Mucosa of rectum (tissue), 2 donors: Measurements from ENCODE around the gene STOML1.

Experiments used
- H3K27ac ChIP-seq, 2 donors: one replicate each; pipeline ENCODE4 v1.7.0; 2013; ENCODE audit warnings: inconsistent platforms in 2 of 2, low read depth in 2 of 2, low read length in 2 of 2
- H3K27me3 ChIP-seq, 2 donors: one replicate each; pipeline ENCODE4 v1.7.0; 2013; ENCODE audit warnings: low read length in 2 of 2; ENCODE audit not compliant: control insufficient read depth in 2 of 2, insufficient read depth in 2 of 2
- H3K36me3 ChIP-seq, 2 donors: one replicate each; pipeline ENCODE4 v1.7.0; 2013; ENCODE audit warnings: low read length in 2 of 2; ENCODE audit not compliant: control insufficient read depth in 2 of 2, insufficient read depth in 2 of 2
- H3K4me1 ChIP-seq, 2 donors: one replicate each; pipeline ENCODE4 v1.7.0; 2013; ENCODE audit warnings: low read length in 2 of 2, mild to moderate bottlenecking in 1 of 2; ENCODE audit not compliant: control insufficient read depth in 2 of 2, insufficient read depth in 2 of 2
- H3K4me3 ChIP-seq, 2 donors: one replicate each; pipeline ENCODE4 v1.7.0; 2013; ENCODE audit warnings: low read length in 2 of 2
- H3K9ac ChIP-seq, 2 donors: one replicate each; pipeline ENCODE4 v1.7.0; 2013; ENCODE audit warnings: low read length in 2 of 2, low read depth in 1 of 2, mild to moderate bottlenecking in 1 of 2
- H3K9me3 ChIP-seq, 2 donors: one replicate each; pipeline ENCODE4 v1.7.0; 2013; ENCODE audit warnings: low read length in 2 of 2; ENCODE audit not compliant: control insufficient read depth in 2 of 2
- donor health status: healthy.
- donor health status: Normal muscosa, but diverticular disease.

The STOML1 gene

GRCh38 chr15:74035121-74036017, 43.3 kb upstream of the STOML1 start:
- Histone ChIP-seq H3K9ac (no peak overlapping the region), H3K27me3 (no peaks in the 10 kb centered on the region), H3K4me1 (peaks cover 0 to 3% of the 10 kb centered on the region in 2 donors), H3K9me3 (no peaks in the 10 kb centered on the region), H3K4me3 (no peak overlapping the region), H3K36me3 (peaks cover 22 to 36% of the 10 kb centered on the region in 2 donors), H3K27ac (no peak overlapping the region)

- H3K4me1 ChIP-seq, result peaks cover 0 to 3% of the 10 kb centered on the region in 2 donors
- no peak overlapping the region for H3K4me3 ChIP-seq
- H3K9me3 ChIP-seq, result no peaks in the 10 kb centered on the region
- H3K36me3 ChIP-seq, result peaks cover 27 to 41% of the 10 kb centered on the region in 2 donors
- no peaks in the 10 kb centered on the region for H3K27me3 ChIP-seq
- no peak overlapping the region for H3K27ac ChIP-seq
- no peak overlapping the region for H3K9ac ChIP-seq
Observed at GRCh38 chr15:74034206-74034755, 42.2 kb upstream of the STOML1 start.

DNA sequence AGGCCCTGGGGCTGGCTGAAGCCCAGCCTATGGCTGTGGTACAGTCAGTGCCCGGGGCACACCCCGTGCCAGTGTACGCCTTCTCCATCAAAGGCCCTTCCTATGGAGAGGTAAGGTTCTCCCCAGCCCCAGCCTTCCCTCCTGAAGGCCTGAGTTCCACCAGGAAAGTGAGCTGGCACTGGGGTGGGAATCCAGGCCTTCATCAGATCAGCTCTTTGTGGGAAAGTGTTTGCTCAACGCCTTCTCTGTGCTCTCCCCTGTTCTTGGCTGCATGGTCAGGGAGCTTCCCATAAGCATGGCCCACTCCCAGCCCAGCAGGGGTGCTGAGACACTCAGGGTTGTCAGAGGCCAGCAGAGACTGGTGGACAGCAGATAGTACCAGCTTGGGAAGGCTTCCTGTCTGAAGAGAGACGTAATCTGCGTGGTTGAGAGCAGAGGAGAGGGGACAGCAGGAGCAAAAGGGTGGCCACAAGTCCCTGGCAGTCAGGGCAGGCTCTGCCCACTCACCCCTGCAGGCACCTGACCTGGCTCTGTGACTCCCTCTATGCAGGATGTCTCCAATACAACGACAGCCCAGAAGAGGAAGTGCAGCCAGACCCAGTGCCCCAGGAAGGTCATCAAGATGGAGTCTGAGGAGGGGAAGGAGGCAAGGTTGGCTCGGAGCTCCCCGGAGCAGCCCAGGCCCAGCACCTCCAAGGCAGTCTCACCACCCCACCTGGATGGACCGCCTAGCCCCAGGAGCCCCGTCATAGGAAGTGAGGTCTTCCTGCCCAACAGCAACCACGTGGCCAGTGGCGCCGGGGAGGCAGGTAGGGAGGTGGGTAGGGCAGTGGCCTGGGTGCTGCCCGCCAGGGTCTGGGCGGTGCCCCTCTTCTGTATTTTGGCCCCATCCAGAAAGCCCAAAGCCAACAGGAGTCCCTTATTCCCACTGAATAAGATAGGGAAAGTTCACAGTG, 40.8 kb upstream of the STOML1 start:
- H3K27me3 ChIP-seq, result no peaks in the 10 kb centered on the region
- no peak overlapping the region for H3K9ac ChIP-seq
- H3K27ac ChIP-seq, result no peak overlapping the region
- peaks cover 27 to 41% of the 10 kb centered on the region in 2 donors for H3K36me3 ChIP-seq
- H3K9me3 ChIP-seq, result no peaks in the 10 kb centered on the region
- no peak overlapping the region for H3K4me3 ChIP-seq
- peaks cover 0 to 3% of the 10 kb centered on the region in 2 donors for H3K4me1 ChIP-seq

DNA sequence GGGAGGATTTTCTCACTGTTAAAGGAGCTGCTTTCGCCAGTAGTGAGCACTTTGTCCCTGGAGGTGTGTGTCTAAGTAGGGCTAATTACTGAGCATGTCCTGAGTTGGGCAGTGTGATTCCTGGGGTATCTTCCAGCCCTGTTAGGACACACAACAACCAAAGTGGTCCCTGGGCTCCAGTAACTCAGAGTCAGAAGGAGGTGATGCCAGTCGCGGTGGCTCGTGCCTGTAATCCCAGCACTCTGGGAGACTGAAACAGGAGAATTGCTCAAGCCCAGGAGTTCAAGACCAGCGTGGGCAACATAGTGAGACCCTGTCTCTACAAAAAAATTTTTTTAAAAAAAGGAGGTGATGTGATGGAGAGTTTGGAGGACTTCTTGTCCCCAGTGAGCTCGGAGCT, 40.0 kb upstream of the STOML1 start:
- peaks cover 0 to 1% of the 10 kb centered on the region in 2 donors for H3K4me1 ChIP-seq
- H3K9ac ChIP-seq, result no peak overlapping the region
- H3K27ac ChIP-seq, result no peak overlapping the region
- peaks cover 27 to 45% of the 10 kb centered on the region in 2 donors for H3K36me3 ChIP-seq
- H3K27me3 ChIP-seq, result no peaks in the 10 kb centered on the region
- no peak overlapping the region for H3K4me3 ChIP-seq
- no peaks in the 10 kb centered on the region for H3K9me3 ChIP-seq

DNA sequence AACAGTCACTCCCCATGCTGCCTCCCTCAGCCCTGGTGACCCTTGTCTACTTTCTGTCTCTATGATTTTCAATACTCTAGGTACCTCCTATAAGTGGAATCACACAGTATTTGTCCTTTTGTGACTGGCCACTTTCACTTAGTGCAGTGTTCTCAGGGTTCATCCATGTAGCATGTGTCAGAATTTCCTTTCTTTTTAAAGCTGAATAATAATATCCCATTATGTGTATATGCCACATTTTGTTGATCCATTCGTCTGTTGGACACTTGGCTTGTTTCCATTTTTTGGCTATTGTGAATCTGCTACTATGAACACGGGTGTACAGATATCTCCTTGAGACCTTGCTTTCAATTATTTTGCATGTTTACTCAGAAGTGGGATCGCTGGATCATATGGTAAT, 36.6 kb upstream of the STOML1 start:
- no peak overlapping the region for H3K27ac ChIP-seq
- no peaks in the 10 kb centered on the region for H3K9me3 ChIP-seq
- peaks cover 32 to 45% of the 10 kb centered on the region in 2 donors for H3K36me3 ChIP-seq
- no peak overlapping the region for H3K4me3 ChIP-seq
- no peaks in the 10 kb centered on the region for H3K4me1 ChIP-seq
- H3K27me3 ChIP-seq, result no peaks in the 10 kb centered on the region
- H3K9ac ChIP-seq, result no peak overlapping the region

- Histone ChIP-seq H3K36me3 (peaks cover 34 to 46% of the 10 kb centered on the region in 2 donors), H3K4me3 (no peak overlapping the region), H3K27me3 (no peaks in the 10 kb centered on the region), H3K27ac (no peak overlapping the region), H3K4me1 (no peaks in the 10 kb centered on the region), H3K9ac (no peak overlapping the region), H3K9me3 (no peaks in the 10 kb centered on the region)
Observed at GRCh38 chr15:74027688-74028087, 35.6 kb upstream of the STOML1 start.

GRCh38 chr15:74025436-74025835, 33.3 kb upstream of the STOML1 start:
- Histone ChIP-seq H3K27ac (no peak overlapping the region), H3K9me3 (no peaks in the 10 kb centered on the region), H3K27me3 (no peaks in the 10 kb centered on the region), H3K4me1 (no peaks in the 10 kb centered on the region), H3K36me3 (peaks cover 37 to 46% of the 10 kb centered on the region in 2 donors), H3K4me3 (no peak overlapping the region), H3K9ac (no peak overlapping the region)

DNA sequence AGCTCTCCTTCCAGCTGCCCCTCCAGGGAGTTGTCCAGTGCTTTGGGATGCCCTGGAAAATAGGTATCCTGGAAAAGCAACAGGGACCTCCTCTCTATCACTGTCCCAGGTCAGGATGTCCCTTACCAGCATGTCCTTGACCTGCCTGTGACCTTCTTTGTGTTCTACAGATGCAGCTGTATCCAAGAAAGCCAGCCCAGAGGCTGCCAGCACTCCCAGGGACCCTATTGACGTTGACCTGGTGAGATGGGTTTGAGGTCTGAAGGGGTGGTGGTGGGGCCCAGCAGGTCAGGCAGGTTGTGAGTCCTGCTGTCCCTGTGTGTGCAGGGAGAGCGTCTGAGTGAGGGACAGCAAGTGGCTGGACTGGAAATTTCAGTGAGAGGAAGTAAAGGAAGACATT, 32.6 kb upstream of the STOML1 start:
- H3K4me3 ChIP-seq, result no peak overlapping the region
- H3K9me3 ChIP-seq, result no peaks in the 10 kb centered on the region
- H3K27ac ChIP-seq, result no peak overlapping the region
- peaks cover 33 to 42% of the 10 kb centered on the region in 2 donors for H3K36me3 ChIP-seq
- no peaks in the 10 kb centered on the region for H3K27me3 ChIP-seq
- H3K9ac ChIP-seq, result no peak overlapping the region
- no peaks in the 10 kb centered on the region for H3K4me1 ChIP-seq

- Histone ChIP-seq H3K4me1 (no peaks in the 10 kb centered on the region), H3K27me3 (no peaks in the 10 kb centered on the region), H3K36me3 (peaks cover 32 to 42% of the 10 kb centered on the region in 2 donors)
Observed at GRCh38 chr15:74022706-74023470, 30.8 kb upstream of the STOML1 start.

More at GRCh38 chr15:74022706-74023470, 30.8 kb upstream of the STOML1 start:
- H3K4me3 ChIP-seq, result no peak overlapping the region
- H3K9me3 ChIP-seq, result no peaks in the 10 kb centered on the region
- H3K9ac ChIP-seq, result no peak overlapping the region
- no peak overlapping the region for H3K27ac ChIP-seq
